ENCODE results near the gene ZBTB12.
"Not testable (repeated sequence)": the region's sequence is repeated elsewhere in the genome, so short reads cannot be mapped to it uniquely, and the experiment has no call there.

The ZBTB12 gene, protein sequence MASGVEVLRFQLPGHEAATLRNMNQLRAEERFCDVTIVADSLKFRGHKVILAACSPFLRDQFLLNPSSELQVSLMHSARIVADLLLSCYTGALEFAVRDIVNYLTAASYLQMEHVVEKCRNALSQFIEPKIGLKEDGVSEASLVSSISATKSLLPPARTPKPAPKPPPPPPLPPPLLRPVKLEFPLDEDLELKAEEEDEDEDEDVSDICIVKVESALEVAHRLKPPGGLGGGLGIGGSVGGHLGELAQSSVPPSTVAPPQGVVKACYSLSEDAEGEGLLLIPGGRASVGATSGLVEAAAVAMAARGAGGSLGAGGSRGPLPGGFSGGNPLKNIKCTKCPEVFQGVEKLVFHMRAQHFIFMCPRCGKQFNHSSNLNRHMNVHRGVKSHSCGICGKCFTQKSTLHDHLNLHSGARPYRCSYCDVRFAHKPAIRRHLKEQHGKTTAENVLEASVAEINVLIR

DNA sequence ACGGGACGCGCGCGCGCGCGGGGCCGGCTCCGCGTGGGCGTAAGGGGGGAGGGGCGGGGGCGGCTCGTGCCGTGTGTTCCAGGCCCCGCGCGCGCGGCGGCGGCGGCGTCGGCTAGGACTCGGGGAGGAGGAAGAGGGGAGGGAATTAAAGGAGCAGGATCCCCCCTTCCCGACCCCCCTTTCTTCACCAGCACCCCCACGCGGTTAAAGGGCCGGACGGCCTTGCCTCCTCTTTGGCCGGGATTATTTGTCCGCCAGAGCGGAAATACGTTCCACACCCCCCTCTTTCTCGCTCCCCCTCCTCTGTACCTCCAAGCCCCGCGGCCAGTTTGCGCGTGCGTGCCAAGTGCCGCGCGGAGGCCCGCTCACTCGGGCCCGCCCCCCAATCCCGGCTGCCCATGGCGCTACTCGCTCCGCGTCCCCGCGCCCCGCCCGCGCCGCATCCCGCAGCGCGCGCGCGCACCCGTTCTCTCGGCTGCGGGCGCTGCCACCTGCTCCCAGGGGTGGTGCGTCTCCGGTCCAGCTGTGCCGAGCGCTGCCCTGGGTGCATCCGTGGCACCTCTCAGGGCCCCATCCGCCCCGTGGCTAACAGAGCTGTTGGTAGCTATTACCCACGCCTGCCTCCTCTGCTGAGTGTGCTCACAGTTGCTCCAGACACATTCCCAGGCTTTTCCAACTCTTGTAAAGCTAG lies at the start of gene ZBTB12:
Gene ZBTB12 (minus strand): TSS at position 134 of the 691 bp plus-strand sequence. CDS start 781 bp downstream, outside the sequence.
- peak; percentile 96 for DNase-seq

GRCh38 chr6:31949926-31950548 lies 48.2 kb upstream of the ZBTB12 start:
- DNase-seq = no peak

DNA sequence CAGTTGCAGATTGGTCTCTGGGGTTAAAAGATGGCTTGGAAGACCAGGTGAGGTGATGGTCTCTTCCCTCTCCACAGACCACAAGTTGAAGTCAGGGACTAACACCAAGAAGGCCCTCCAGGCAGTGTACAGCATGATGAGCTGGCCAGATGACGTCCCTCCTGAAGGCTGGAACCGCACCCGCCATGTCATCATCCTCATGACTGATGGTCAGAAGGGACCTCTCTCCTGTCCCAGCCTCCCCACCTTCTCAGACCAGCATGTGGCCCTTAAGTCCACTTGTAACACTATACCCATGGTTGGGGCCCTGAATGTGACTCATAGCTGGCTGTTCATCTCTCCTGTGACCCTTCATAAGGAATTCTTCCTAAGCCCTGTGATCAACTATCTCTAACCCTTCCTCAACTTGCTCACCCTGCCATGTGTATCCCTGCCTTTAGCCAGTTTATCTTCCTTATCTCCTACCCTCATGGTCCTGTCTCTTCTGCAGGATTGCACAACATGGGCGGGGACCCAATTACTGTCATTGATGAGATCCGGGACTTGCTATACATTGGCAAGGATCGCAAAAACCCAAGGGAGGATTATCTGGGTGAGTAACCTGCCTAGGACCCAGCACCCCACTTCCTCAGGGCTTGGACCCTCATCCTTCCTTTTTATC lies 47.0 kb upstream of the ZBTB12 start:
- no peak for DNase-seq

- DNase-seq = no peak
Measured at GRCh38 chr6:31948306-31948705, 46.4 kb upstream of the ZBTB12 start.

DNA sequence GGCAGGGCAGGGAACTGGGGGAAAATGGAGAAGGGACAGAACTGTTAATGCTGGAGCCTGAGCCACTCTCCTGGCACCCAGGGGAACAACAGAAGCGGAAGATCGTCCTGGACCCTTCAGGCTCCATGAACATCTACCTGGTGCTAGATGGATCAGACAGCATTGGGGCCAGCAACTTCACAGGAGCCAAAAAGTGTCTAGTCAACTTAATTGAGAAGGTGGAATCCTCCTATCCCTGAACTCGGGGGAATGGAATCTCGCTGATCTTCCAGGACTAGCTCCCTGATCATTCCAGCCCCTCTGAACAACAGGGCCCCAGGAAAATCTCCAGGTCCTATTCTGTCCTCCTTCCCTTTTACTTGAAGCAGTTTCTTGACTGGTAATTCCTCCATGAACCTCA lies 46.0 kb upstream of the ZBTB12 start:
- no peak for DNase-seq

- no peak for DNase-seq
Measured at GRCh38 chr6:31947070-31947675, 45.3 kb upstream of the ZBTB12 start.

GRCh38 chr6:31946370-31946885 lies 44.5 kb upstream of the ZBTB12 start:
- DNase-seq = no peak

GRCh38 chr6:31945507-31946369 lies 43.9 kb upstream of the ZBTB12 start, which contains the start of gene CFB:
CFB (plus strand) TSS chr6:31946095; CDS start chr6:31946222, 127 bp downstream.
- no peak for DNase-seq

DNA sequence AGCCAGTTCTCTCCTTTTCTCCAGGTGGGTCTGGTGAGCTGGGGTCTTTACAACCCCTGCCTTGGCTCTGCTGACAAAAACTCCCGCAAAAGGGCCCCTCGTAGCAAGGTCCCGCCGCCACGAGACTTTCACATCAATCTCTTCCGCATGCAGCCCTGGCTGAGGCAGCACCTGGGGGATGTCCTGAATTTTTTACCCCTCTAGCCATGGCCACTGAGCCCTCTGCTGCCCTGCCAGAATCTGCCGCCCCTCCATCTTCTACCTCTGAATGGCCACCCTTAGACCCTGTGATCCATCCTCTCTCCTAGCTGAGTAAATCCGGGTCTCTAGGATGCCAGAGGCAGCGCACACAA lies 43.2 kb upstream of the ZBTB12 start:
- DNase-seq = no peak

DNA sequence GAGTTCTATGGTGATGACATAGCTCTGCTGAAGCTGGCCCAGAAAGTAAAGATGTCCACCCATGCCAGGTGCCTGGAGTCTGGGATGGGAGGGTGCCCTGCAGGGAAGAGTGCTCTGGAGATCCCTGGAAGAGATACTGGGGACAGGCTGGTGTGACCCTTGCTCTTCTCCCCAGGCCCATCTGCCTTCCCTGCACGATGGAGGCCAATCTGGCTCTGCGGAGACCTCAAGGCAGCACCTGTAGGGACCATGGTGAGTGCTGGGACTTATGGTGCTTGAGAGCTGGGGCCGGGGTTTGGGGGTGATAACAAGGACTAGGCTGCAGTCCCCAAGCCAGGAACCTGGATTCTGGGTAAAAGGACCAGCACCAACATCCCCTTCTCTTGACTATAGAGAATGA lies 41.9 kb upstream of the ZBTB12 start:
- DNase-seq = no peak

- DNase-seq = no peak
Measured at GRCh38 chr6:31940256-31940664, 38.4 kb upstream of the ZBTB12 start.

DNA sequence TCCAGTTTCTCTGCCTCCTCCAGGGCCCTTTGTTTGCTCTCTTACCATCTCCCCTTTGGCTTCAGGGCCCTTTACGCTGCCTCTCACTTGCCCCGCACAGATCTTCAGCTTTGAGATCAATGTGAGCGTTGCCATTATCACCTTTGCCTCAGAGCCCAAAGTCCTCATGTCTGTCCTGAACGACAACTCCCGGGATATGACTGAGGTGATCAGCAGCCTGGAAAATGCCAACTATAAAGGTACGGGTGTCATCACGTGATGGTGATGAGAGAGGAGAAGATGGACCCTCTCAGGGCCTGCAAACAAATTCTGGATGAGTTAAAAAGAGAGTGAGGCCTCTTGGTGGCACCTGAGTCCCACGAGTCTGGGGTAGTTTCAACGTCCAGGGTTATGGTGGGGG lies 33.9 kb upstream of the ZBTB12 start:
- DNase-seq = no peak

DNA sequence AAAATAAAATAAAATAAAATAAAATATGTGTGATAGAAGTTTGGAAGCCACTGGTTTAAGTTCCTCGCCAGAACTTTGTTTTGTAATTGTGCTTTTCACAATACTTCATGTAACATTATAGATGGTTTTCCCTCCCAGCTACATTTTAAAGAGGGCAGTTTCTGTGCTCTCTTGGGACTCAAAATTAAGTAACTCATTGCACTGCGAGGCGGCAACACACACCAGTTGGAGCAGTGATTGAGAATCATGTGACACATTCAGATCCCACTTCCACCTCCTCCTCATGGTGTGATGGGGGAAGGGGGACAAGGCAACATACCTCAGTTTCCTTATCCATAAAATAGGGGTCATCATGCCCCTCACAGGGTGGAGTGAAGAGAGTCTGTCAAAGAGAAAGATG lies 33.1 kb upstream of the ZBTB12 start:
- DNase-seq = no peak

- no peak for DNase-seq
Measured at GRCh38 chr6:31933537-31933936, 31.7 kb upstream of the ZBTB12 start.

GRCh38 chr6:31932137-31932536 lies 30.3 kb upstream of the ZBTB12 start:
- not testable (repeated sequence) for DNase-seq

- no peak for DNase-seq
Measured at GRCh38 chr6:31930962-31931361, 29.1 kb upstream of the ZBTB12 start.

DNA sequence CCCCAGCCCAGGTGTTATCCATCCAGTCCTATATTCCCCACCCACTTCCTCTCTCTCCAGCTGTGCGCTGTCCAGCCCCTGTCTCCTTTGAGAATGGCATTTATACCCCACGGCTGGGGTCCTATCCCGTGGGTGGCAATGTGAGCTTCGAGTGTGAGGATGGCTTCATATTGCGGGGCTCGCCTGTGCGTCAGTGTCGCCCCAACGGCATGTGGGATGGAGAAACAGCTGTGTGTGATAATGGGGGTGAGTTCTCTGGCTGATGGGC lies 26.7 kb upstream of the ZBTB12 start:
- DNase-seq = no peak

DNA sequence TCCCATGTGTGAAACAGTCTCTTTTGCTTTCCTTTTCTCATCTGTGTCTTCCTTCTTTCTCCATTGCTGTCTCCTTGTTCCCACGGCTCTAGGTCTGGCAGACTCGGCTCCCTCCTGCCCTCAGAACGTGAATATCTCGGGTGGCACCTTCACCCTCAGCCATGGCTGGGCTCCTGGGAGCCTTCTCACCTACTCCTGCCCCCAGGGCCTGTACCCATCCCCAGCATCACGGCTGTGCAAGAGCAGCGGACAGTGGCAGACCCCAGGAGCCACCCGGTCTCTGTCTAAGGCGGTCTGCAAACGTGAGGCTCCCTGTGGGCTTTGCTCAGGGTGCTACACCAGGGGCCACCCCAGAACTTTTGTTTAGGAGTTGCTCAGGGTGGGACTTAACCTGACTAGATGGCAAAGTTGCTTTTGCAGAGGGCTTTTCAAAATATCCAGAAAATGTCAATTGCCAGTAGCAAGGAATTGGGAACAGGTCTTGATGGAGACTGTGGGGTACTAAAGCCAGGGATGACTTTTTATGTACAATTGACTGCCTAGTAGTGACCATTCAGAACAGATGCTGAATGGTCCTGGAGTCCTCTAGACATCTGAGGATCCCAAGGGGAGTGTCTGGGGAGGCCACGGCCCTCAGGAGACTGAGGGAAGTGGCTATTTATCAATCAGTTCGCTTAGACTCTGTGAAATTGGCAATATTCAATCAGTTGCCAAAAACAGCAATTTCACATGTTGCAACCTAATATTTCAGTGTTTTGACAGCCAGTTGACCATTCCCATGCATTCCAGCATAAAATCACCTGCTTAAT lies 26.2 kb upstream of the ZBTB12 start:
- no peak for DNase-seq

GRCh38 chr6:31927242-31927862 lies 25.5 kb upstream of the ZBTB12 start, which contains the start of gene C2:
C2 (plus strand) TSS chr6:31927717; CDS start chr6:31927753, 36 bp downstream.
- no peak for DNase-seq

DNA sequence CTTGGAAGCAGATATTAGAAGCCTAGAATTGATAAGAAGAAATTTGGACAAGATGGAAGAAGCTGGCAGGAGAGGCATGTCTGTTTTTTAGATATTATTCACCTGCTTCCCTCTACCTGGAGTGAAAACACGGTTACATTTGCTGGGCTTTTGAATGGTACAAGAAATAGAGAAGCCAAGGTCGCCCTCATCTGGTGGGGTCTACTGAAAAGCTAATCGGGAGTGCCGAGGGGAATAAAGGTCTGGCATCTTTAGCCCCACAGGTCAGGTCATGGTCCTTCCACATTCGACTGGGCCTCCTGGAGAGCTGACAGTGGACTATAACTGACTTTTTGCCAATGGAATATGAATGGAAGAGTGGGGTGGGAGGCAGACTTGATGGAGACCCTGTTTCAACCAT lies 21.1 kb upstream of the ZBTB12 start:
- no peak for DNase-seq

All from NCI-H748 treated with DMSO at 0.1 percent for 48 hours (cell line).